HG03108 (cell line): ENCODE data around the gene ATG5.
"Not testable (repeated sequence)": the region's sequence is repeated elsewhere in the genome, so short reads cannot be mapped to it uniquely, and the experiment has no call there.

Source experiments
- ATAC-seq: cut with Tn5 transposase; IDR thresholded peaks from one replicate; pipeline ENCODE4 v1.9.1; 2021; ENCODE audit warnings: moderate library complexity; ENCODE audit not compliant: unreplicated experiment

ATG5 gene

GRCh38 chr6:106259748-106260147 lies 65.8 kb downstream of the ATG5 start:
- ATAC-seq, result not testable (repeated sequence)

- no peak for ATAC-seq
Observed at GRCh38 chr6:106258726-106259125, 66.8 kb downstream of the ATG5 start.

- ATAC-seq, result no peak
Observed at GRCh38 chr6:106257195-106257594, 68.4 kb downstream of the ATG5 start.

GRCh38 chr6:106256201-106256968 lies 69.2 kb downstream of the ATG5 start:
- ATAC-seq, result no peak

GRCh38 chr6:106255306-106255705 lies 70.3 kb downstream of the ATG5 start:
- no peak for ATAC-seq

GRCh38 chr6:106254636-106255035 lies 70.9 kb downstream of the ATG5 start:
- ATAC-seq, result no peak

- no peak for ATAC-seq
Observed at GRCh38 chr6:106253731-106254130, 71.8 kb downstream of the ATG5 start.

- ATAC-seq, result no peak
Observed at GRCh38 chr6:106253172-106253571, 72.4 kb downstream of the ATG5 start.

- no peak for ATAC-seq
Observed at GRCh38 chr6:106252687-106253086, 72.9 kb downstream of the ATG5 start.

GRCh38 chr6:106251531-106252255 lies 73.9 kb downstream of the ATG5 start:
- not testable (repeated sequence) for ATAC-seq

- ATAC-seq, result no peak
Observed at GRCh38 chr6:106250953-106251352, 74.6 kb downstream of the ATG5 start.

GRCh38 chr6:106249658-106250057 lies 75.9 kb downstream of the ATG5 start:
- no peak for ATAC-seq

- ATAC-seq, result peak; percentile 29
Observed at GRCh38 chr6:106247733-106248132, 77.8 kb downstream of the ATG5 start.

GRCh38 chr6:106247293-106247692 lies 78.3 kb downstream of the ATG5 start:
- peak; percentile 58 for ATAC-seq

GRCh38 chr6:106244931-106245330 lies 80.6 kb downstream of the ATG5 start:
- ATAC-seq, result peak; percentile 42

GRCh38 chr6:106244521-106244920 lies 81.0 kb downstream of the ATG5 start:
- ATAC-seq, result no peak

- ATAC-seq, result no peak
Observed at GRCh38 chr6:106243261-106243660, 82.3 kb downstream of the ATG5 start.

- no peak for ATAC-seq
Observed at GRCh38 chr6:106241498-106241897, 84.1 kb downstream of the ATG5 start.

- no peak for ATAC-seq
Observed at GRCh38 chr6:106237286-106237685, 88.3 kb downstream of the ATG5 start.

GRCh38 chr6:106229876-106230445 lies 95.6 kb downstream of the ATG5 start:
- not testable (repeated sequence) for ATAC-seq

- ATAC-seq, result no peak
Observed at GRCh38 chr6:106227612-106228507, 97.7 kb downstream of the ATG5 start.
